Islet precursor cell (in vitro differentiated cells): ENCODE results near the gene GPC6.
A peak's percentile ranks its signal among the peaks of the same experiment; 100 is the strongest.

Source experiments
- DNase-seq: peaks from one replicate; pipeline ENCODE4 v3.0.0-alpha.2; 2018

GPC6 gene

DNA sequence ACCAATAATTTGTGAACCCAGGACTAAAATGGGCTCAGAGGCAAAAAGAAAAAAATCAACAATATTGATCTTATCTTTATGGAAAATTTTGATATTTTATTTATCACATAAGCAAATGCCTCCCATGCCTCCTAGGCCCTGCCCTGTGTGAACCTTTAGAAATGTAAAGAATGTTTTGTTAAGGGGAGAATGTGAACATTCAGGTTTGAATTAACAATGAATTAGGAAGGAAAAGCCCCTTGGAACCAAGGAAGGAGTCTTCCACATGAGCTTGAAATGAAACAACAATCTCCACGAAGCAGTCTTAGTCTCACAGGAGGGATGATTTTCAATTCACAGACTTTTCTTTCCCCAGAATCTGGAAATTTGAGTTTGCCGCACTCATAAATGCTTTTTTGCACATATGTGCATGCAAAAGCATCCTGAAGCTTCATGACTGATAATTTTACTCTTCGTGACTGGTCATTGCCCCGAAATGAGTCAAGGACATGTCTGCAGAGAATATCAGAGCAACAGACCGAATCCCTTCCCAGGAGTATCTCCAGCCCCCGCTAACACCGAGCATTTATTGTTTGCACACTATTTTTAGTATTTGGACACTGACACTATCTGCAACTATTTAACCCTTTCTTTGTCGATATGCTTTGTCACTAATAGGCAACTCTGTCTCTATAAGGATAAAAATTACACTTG, 1117.7 kb downstream of the GPC6 start:
- DNase-seq: no peak

DNA sequence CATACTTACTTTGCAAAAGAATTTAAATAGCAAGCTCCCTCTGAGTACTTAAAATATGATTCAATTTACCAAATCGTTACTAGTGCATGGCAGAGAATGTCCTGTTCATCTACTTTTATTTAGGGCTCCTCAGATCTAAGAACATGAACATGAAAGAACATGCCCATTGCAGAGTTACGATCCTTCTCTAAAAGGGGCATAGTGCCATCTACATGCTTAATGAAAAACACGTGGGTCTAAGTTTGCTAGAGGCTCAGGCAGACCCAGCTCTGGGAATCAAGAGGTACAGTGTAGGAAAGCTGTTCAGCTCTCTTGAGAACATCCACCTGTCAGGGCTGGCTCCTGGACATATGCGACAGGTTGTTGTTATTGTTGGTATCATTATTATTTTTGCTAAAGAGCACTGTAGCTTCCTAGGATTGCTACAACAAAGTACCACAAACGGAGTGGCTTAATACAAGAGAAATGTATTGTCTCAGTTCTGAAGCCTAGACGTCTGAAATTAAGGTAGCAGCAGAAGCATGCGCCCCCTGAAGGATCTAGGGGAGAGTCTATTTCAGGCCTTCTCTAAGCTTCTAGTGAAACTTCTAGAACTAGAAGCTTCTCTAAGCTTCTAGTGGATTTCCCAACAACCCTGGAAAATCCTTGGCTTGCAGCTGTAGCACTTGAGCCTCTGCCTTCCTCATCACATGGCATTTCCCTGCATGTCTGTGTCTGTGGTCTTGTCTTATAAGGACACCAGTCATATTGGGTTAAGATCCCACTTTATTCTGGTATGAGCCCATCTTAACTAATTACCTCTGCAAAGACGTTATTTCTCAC, 1119.0 kb downstream of the GPC6 start:
- DNase-seq: no peak

DNA sequence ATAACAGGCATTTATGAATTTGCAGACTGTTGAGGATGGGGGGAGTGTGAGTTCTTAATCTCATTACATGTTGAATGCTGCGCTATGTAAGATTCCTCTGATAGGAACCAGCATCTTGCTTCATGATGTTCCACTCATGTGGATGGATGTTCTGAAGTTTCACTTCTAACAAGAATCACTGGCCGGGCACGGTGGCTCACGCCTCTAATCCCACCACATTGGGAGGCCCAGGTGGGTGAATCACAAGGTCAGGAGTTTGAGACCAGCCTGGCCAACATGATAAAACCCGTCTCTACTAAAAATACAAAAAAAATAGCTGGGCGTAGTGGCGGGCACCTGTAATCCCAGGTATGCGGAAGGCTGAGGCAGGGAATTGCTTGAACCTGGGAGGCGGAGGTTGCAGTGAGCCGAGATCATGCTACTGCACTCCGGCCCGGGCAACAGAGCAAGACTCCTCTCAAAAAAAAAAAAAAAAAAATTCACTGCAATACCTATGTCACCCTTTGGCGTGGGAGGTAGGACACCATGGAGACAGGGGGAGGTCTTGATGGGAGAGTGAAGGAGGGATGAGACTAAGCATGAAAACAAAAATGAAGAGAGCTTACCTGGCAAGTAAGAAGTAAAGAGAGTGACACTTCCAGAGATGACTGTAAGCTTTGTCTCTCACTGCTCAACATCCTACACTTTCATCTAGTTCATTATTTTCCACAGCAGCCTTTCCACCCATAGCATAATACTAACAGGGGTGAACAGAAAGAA, 1119.8 kb downstream of the GPC6 start:
- no peak for DNase-seq

DNA sequence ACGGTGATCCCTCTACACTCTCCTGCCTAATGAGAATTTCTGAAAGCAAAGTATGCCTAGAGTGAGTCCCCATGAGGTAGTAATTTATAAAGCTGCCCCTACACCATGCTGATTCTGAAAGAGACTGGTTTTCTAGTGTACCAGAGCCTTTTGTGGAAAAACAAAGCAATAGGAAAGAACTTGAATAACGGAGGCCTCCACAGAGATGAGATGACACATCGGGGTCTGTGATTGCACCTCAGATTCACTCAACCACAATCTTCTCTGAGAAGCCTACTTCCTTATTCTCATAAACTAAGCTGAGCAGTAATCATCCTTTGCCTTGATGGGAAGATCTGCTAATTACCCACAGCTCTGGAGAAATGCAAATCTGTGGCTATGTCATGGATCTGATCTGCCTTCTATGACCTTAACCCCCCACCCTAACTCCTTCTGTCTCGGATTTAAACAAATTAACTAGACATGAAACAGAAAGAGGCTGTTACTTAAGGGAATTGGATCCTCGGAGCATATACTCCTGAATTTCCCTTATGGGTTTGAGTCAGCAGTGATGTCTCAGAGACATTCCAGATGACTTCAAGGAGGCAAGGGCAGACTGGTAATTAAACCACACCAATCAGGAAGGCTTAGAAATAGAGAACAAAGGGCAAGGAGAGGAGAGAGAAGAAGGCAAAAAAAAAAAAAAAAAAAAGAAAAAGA, 1124.8 kb downstream of the GPC6 start:
- peak; percentile 60 for DNase-seq

DNA sequence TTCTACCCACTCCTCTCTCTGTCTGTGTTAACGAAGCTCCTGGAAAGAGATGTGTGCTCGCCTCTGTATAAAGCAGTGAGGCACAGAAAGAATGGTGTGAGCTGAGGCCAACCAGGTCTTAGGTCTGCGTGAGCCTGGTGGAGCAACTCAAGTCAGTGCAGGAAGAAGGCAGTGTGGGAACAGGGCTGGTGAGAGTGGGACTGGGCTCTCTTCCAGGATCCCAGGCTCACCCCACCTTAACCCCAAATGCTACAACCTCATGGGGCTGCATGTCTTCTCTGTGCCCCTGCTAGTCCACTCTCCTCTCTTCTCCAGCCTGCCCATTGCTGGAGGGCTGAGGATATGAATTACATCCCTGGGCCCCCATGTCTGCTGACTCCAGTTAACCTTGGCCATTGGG, 1125.5 kb downstream of the GPC6 start:
- peak; percentile 65 for DNase-seq

DNA sequence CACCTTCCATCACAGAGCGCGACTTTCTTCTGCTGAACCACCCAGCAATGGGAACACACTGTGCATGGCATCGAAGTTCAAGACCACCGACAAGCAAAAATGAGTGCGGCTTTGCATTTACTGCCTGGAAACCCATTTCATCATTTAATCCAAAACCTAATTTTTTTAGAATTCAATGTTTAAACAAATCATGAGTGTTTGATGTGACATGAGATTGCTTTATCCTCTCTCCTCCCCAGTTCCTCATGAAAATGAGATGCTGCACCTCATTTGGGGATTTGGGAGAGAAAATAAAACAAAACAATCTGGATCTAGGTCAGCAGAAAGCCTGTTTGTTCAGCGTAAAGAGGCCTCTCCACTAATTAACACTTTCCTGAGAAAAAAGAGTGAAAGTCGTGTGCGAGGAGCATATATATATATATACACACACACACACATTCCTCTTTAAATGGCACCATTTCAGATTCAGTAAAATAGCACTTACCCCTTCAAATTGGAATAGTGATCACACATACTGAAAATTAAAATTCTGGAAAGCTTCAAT, 1126.6 kb downstream of the GPC6 start:
- no peak for DNase-seq

DNA sequence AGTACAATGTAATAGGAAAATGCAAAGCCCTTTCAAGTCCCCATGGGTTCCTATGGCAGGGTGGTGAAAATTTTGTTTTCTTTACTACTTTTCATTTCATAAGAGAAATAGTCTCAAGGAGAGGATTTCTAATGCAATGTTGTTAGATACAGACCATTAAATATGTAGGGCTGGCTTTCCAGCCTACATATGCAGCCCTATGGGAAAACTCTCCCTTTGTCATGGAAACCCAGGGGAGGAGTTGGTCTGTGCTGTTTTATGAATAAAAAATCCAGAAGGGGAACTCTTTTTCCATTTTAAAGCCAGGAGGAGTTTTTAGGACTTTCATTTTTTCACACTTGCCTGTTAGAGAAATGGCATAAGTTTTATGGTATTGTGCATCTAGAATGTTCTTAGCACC, 1133.3 kb downstream of the GPC6 start:
- DNase-seq: no peak

DNA sequence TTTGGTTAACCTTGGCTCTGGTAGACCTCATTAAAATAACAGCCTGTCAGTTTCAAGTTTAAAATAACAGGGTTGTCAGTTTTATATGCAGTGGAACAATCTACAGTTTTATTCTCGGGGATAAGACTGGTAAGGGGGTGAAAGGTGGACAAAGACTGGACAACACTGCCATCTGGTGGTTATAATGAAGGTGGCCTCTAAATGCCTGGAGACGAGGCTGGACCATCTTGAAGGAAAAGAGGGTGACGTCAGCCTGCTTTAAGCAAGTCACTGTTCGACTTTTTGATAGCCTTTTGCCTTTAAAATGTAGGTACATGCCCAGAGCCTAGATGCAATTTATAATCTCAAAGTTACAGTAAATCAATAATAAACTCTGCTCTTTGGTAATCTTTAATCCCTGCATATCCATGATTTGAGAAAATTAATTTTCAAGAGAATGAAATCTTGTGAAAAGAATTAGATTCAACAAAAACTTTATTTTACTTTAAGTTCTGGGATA, 1135.9 kb downstream of the GPC6 start:
- peak; percentile 85 for DNase-seq

DNA sequence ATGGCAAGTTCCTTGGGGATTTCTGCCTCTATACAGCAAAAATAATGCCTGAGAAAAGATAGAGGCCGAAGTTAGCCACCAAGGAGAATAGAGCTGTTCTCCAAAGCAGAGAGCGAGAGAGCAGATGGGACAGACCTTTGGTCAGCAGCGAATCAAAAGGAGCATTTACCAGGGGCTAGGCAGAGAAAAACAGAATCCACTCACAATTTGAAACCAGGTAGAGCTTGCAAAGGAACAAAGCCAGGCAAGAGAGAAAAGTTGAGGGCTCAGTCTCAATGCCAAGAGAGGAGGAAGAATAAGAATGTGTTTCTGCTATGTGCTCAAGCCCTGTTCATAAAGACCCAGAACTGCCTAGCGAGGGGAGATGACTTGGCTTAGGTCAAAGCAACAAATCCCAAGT, 1140.1 kb downstream of the GPC6 start:
- DNase-seq: no peak

DNA sequence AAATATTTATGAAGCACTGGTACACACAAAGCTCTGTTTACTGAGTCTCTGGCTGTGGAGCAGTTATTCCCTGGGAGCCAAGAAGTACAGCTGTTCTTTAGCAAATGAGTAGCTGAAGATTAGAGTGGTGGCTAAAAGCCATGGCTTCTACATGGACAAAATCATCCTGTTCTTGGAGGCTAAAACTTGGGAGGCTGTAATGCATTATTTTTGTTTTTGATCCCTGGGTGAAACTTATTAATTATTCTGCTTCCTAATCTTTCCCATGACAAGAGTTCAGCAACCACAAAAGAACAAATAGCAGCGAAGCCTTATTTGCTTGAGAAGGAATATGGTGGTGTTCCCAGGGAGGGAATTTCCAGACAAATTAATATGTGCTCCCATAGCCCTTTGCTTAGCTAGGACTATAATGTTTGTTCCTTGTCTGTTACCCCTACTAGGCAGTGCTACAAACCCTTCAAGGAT, 1143.4 kb downstream of the GPC6 start:
- DNase-seq: peak; percentile 6

DNA sequence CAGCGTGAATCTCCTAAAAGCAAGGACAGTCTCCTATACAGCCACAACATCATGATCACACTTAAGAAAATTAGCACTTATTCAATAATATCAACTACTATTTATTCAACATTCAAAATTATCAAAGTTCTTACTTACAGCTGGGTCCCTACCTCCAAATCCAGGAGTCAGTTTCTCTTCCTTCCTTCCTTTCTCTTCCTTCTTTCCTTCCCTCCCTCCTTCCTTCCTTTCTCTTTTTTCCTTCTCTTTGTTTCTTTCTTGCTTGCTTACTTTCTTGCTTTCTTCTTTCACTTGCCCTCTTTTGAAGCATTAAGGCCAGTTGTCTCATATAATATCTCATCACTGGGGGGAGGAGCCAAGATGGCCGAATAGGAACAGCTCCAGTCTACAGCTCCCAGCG, 1145.2 kb downstream of the GPC6 start:
- no peak for DNase-seq

DNA sequence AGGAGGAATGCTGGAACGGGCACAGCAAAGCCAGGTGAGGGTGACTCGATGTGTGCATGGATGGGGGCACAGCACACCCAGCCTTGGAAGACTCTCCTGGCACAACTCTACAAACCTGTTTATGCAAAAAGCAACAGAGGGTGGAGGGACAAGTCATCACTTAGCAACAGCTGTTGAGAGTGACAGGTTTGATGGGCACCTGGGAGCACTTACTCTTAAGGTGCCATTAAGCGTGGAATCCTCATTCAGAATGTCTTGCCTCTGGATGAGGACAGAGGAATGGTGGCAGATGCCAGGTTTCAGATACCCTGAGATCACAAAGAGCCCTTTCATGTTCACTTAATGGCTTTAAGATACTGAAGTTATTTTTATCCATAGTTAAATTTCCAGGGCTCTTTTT, 1155.9 kb downstream of the GPC6 start:
- DNase-seq: no peak

DNA sequence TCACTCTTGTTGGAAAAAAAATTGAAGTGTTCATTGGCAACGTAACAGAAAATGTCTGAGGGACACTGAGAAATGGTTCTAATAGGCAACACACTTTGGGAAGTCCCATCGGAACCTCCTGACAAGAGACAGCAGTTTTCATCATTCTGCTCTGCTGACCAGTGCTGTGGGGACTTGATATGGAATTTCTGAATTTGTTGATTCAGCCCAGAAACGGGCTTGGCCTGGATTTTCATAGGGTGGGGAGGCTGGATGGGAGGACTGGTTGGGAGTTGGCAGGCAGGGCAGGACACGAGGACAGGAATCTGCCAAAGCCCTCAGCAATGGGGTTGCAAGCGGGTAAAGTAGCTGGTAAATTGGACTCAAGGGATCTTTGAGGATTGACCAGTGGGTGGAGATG, 1156.4 kb downstream of the GPC6 start:
- no peak for DNase-seq

DNA sequence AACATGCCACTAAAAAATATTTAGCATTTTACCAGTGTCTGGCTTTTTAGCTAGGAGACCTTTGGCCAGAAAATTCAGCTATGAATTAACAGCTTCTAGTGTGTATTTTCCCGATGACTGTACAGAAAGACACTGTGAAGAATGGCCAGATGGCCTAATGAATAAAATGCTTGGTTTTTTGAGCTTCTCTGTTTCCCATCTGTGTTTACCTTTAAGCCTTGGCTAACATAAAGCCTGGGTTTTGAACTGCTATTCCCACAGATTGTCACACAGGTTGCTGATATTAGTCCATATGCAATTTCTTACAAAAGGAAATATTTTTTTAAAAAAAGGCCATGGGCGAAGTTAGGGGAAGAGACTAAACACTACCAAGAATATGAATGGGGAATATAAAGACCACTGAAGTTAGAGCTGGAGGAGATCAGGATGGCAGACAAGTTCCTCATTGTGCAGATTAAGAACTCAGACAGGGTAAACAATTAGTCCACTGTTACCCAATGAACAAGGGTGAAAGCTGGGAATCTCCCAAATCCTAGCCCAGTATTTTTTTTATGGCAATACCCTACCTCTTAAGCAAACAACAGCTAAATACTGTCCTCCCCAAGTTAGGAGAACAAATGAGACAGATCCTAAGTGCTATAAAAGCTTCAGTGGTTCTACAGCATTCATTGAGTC, 1157.8 kb downstream of the GPC6 start:
- DNase-seq: no peak

DNA sequence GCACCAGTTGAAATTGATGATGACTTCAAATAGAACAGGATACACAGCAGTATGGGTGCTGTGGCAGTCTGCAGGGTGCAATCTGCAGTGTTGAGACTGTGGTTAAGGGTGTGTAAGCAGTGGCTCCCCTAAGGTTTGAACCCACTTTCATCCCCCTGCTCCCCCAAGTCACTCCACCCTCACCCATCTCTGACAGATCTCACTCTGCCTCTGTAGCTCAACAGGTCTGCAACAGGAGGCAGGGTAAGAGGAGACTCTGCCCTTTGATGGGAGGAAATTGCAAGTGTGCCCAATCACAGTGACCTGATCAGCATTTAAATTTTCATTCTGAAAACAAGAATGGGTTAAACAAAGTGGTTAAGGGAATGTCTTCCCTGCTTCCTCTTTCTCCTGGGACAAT, 1160.4 kb downstream of the GPC6 start:
- DNase-seq: no peak

DNA sequence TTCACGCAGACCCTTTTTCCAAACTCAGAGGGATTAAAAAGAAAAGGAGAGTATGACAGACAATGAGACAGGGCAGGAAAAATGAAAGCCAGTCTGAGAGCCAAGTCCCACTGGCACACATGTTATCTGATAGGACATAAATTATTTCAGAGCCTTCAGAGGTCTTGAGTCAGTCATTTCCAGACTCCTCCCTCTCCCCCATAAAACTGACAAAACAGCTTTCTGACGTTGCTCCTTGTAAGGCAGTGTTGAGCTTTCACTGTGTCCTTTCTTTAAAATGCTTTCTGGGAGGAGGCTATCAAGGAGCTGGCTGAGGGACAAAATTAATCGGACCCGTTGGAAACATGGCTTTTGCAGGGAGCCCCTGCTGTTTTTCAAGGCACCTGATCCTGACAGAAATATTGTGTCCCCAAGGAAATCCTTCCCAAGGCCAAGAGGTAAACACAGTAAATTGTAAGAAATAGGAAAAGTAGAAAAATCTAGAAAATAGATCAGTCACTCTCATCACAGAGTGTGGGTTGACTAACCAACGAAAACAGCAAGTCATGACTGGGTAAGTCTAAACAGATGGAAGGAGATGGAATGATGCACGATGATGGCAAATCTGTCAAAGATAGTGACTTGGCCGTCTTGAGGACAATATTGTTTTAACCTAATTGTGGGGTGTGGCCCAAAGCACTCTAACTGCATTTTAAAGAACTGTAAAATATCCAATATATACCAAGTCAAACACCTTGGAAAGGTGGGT, 1163.2 kb downstream of the GPC6 start:
- peak; percentile 54 for DNase-seq

DNA sequence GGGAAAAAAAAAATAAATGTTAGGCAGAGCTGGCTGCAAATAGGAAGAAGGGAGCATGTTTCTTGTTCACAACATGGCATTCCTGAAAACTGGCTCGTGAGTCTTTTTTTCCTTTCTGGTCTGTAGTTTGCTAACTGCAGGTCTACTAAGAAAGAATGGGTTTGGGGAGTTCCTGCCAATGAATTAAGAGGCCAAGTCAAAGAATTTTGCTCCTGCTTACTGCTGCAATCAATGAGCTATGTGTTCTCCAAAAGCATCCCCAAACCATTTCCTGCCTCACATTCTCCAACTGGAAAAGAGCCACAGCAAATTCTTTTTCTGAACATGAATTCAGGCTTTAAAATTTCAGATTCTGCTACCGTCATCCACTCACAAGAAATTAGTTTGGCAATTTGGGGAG, 1164.3 kb downstream of the GPC6 start:
- no peak for DNase-seq

DNA sequence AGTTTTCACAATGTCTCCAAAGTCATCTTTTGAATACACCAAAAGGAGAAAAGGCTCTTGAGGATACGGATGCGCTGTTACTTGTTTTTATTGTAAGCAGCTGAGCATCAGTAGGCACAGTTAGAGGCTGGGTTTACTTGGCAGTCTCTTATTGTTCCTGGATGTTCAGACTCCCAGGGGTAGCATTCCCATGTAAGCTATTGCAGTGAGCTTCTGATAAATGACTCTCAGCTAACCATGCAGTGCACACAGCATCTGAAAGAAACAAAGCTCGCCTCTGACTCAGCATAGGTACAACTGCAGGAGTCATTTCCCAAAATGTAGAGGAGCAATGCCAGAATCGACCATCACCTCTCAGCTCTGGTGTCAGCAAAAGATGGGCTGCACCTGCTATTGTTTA, 1168.1 kb downstream of the GPC6 start:
- no peak for DNase-seq

DNA sequence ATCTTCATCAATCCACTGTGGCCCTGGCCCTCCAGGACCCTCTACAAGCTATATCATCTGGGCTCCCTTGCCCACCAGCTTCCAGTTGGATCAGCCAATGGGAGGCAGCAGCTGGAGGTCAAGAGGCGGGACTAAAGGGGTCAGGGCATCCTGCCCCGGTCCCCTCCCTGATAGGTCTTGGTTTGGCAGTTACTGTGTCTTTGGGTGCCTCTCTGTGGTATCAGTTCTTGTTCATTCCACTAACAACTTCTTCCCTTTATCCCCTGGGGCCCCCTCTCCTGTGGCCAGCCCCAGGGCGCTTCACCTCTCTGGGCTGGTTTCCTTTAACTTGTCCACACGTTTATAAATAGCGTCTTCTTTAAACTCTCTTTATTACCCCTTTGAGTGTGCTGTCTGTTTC, 1169.3 kb downstream of the GPC6 start:
- DNase-seq: no peak

DNA sequence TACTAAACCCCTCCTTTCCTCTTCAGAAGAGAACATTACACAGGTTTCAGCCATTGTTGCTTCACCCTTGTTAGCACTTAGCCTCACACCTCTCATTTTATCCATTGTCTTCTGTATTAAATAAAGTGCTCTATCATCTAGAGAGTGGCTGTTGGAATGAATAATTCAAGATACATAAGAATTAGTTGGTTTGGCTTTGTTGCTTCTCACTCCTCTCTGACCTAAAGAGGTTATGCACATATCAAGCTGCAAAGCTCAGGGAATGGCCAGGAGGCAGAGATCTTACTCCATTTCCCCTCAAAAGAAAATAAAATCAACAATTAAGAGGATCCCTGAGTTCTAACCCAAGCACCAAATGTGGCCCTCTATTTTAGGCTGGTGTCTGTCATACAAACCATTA, 1173.2 kb downstream of the GPC6 start:
- no peak for DNase-seq

DNA sequence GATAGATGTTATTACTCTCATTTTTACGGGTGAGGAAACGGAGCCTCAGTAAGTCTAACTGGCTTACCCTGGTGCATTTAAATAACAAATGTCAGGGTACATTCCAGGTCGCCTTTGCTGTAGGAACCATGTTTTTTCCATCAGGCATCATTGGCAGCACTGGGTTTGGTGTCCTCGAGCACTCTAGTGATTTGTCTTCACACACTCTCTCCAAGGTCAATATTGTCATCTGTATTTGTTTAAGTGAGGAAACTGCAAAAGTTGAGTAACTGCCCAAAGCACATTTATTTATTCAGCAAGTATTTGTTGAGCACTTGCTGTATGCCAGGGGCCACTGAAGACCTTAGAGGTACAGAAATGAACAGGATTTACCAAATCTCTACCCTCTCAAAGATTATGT, 1174.3 kb downstream of the GPC6 start:
- no peak for DNase-seq
